HG03159 (cell line): Measurements from ENCODE around the gene LHX2.

ENCODE experiments used
- ATAC-seq: cut with Tn5 transposase; IDR thresholded peaks from one replicate; pipeline ENCODE4 v1.9.1; 2021; ENCODE audit warnings: mild to moderate bottlenecking, moderate library complexity; ENCODE audit not compliant: unreplicated experiment

Gene LHX2

DNA sequence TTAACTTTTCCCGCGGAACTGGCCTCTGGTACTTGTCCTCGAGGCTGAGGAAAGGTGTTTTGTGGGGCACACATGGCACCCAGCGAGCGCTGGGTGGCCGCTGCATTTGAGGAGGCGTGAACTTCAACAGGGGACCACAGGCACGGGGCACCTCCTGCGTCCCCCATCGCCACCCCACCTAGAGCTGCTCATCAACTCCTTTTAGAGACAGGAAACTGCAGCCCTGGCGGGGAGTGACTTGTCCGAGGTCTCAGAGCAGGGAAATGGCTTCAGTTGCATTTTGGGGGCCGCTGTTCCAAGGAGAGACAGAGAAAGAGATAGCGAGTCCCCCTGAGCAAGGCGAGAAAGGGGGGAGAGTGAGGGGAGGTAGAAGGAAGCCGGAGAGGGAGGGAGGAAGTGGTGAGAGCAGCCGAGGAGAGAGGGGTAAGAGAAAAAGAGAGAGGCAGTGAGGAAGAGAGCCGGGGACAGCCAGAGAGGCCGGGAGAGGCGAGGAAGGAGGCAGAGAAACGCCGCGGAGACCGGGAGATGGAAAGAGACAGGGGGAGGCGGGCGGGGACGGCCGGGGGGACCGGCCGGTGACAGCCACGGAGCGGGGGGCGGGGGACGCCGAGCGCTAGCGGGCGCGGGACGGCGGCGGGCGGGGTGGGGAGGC is 12.5 kb upstream of the LHX2 start:
- no peak for ATAC-seq

DNA sequence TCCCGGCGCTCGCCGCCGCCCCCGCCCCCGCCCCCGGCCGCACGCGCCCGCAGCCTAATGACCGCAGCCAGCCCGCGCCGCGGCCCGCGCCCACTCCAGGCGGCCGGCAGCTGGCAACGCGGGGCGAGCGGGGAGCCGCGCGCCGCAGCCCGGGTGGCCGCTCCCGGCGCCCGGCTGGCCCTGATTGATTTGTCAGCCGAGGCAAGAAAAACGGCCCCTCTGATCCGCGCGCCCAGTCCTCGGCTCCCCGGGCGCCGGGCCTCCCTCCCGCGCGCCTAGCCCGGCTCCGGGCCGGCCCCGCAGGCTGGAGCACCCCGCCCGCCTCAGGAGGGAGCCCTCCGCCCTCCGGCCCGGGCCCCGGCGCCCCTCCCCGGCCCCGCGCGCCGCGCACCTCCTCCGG is 11.9 kb upstream of the LHX2 start:
- ATAC-seq = no peak

DNA sequence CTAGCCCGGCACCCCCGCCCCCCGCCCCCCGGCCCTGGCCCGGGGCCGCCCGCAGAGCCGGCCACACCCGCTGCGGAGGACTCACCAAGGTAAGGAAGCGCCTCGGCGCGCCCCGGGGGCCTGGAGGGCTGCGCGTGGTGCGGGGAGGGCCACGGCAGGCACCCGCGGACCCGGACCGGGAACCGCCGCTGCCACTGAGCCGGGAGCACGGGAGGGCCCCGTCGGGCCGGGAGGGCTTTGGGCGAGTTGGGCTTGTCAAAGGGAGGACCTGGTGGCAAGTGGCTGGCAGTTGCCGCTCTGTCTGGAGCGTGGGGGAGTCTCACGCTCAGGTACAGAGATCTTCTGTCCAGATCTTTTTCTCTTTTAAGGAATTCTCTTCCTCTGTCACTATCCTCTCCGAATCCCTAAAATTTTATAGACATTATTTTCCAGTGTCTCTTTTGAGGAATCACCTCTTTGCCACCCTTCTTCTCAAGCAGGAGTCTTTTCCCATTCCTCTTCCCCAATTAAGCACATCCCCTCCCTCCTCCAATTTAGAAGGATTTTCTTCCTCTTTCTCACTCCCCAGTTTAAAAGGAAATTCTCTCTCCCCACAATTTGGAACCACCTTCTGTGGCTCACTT is 11.3 kb upstream of the LHX2 start:
- no peak for ATAC-seq

DNA sequence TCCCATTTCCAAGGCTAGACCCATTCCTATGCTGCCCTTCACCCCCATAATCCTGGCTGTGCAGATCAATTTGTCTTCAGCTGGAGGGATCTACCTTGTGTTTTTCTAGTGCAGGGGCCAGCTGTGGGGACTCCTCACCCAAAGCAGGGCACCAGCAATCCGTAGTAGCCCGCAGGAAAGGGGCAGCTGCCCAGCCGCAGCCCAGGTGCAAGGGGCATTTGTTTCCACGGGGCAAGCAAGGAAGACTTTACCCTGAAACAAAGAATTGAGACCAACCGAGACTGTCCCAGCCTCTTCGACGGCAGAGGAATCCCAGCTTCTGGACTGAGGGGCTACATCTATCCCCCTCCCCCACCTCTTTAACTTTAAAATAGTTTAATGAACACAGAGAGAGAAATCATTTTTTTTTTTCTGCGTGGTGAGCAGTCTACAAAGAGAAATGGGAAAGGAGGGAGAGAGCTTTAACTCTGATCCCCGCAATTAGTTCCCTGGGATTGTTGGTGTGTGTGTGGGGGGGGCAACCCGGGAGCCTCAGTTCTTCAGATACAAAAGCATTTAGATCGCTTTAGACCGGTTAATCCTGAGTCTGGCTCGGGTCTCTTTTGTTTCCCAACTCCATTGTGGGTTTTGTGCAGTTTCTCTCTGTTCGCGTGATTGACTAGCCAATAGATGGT is 10.6 kb upstream of the LHX2 start:
- ATAC-seq = no peak

DNA sequence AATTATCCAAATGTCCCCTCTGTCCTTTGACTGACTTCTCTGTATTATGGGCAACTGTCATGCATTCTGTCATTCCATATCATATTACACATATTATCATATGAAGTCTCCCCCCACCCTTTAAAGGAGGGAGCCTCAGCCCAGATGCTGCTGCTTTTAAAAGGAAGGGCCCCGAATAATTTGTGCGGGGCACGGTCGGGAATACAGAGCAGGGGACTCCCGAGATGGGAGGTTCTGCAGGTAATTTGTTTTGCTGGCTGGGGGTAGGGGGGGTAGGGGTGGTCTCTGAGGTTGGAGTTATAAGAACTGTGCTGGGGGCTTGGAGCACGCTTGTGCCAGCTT is 10.1 kb upstream of the LHX2 start:
- ATAC-seq = no peak

DNA sequence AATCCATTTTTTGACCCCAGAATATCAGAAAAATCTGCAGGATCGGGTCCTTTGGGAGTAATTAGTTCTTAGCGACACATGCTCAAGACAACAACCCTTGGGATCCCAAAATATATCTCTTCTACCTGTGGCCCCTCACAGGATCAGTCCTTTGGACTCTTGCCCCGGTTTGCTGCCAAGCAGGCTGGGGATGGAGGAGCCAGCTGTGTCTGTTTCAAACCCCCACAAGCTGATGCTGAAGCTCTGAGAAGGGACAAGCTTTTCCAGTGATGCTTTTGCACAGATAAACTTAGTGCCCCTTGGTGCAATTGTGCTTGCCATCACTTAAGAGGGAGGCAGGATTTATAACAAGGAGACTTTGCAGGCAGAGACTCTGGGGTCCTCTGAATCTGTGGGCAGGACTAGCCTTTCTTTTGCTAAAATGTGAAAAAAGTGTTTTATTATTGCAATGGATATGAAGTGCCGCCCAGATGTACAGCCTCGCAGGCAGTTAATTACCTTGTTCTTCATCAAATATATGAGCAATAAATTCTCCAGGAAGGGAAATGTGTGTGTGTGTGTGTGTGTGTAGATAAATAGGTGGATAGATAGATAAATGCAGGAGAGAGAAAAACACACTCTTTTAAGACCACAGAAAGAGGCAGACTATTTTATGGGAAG is 9.6 kb upstream of the LHX2 start:
- ATAC-seq = no peak

DNA sequence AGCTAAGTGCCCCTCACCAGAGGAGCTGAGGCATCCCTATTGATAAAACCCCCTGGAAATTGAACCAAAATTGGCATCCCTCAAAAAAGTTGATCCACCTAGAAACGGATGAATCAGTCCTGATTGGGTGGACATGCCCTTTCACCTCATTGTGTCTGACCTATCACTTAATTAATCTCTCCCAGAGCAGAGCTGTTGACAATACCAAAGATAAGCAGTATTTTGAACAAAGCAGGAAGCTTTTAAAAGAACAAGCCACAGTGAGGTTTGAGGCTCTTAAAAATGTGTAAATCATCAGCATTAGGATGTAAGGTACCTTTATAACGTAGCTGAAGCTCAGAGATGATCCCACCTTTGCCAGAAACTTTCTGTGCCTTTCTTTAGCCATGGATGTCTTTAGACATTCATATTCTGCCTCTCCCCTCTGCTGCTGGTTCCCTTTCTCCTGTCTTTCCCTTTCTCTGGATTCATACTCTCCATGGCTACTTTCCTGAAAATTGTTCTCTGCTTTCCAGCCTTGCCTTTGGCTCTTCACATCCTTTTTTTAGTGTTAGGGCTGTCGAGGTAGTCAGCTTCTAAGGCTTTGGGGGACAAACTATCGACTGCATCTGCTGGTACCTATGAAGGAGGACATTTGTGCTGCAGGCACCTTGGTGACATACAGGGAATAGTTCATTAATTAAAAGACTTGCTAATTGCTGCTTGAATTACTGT is 7.8 kb upstream of the LHX2 start:
- ATAC-seq = no peak

DNA sequence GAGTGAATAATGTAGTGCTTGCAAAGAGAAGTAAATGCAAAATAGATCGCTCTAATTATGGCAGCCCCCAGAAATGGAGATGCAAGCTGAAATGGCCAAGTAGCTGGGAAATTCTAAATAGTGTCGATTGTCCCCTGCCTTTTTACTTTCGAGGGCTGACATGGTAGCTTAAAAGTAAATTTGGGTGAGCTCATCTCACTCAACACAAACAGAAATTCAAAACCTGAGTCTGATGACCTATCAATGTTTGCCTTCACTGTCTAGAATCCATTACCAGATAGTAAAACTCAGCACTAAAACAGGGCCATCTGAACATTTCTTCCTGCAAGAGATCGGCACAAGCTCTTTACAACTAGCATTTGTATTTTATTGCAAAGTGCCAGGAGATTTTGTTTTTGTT is 7.0 kb upstream of the LHX2 start:
- no peak for ATAC-seq

DNA sequence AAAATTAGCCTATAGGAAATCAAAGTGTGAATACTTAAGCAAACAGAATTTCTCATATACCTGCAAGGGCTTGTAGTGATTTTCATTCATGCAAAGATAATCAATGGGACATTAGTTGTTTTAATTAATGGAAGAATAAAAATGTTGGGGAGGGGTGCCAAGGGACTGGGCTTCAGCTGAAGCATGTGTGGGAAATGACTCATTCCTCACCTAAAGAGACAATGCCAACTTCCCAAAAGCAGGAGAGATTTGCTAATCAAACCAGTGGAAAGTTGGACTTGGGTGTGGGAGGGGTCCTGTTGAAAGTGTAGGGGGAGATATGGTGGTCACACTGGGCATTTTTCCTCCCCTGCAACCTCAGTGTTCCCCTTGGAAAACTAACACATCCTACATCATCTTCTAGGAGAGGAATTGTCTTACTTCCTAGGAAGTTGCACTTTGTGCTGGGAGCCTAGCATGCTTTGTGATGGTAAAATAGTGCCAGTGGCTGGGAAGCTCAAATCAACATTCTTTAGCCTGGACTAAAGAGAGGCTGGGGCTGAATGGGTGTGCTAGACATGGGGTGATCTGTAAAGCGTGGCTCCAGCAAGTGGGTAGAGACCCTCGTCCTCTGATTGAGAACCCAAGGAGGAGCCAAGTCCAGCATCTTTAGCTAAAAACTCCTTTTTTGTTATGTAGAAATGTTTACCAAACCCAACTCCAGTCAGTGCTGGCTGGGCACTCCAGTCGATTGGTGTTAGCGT is 6.4 kb upstream of the LHX2 start:
- ATAC-seq = no peak

DNA sequence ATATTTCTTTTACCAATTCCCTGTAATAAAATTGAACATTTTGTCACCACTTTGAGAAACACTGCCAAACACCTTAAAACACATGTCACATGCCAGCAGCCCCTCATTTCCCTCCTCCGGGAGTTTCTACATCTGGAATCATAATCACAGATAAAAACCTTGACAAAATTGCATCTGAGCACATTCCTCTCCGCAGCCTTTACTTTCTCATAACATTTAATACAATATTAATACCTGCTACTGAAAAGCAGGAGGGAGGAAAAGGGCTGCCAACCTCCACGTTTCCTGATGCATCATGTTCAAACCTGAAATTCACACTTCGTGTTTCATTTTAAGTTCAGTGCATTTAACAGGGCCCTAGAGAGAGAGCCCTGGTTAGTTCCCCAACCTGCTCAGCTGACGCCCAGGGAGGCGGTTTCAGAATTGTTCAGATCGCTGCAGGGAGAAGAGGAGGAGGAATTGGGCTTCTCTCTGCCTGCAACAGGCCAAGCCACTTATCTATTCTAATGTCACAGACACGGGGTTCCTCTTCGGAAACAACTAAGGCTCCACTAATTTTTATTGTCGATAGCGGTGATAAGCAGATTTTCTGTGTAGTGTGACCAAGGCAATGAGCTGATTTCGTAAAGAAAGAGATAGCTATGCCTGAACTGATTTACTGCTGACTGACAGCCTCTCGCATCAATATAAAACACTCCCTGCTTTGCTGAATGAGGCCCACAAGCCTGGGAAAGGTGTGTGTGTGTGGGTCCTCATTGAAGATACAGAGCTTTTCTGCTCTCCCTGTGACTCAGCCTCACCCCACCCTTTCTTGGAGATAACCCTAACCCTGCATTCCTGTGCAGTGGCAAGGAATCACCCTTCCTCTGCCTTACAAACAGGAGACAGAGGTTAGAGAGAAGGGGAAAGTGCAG is 4.9 kb upstream of the LHX2 start:
- ATAC-seq = no peak

DNA sequence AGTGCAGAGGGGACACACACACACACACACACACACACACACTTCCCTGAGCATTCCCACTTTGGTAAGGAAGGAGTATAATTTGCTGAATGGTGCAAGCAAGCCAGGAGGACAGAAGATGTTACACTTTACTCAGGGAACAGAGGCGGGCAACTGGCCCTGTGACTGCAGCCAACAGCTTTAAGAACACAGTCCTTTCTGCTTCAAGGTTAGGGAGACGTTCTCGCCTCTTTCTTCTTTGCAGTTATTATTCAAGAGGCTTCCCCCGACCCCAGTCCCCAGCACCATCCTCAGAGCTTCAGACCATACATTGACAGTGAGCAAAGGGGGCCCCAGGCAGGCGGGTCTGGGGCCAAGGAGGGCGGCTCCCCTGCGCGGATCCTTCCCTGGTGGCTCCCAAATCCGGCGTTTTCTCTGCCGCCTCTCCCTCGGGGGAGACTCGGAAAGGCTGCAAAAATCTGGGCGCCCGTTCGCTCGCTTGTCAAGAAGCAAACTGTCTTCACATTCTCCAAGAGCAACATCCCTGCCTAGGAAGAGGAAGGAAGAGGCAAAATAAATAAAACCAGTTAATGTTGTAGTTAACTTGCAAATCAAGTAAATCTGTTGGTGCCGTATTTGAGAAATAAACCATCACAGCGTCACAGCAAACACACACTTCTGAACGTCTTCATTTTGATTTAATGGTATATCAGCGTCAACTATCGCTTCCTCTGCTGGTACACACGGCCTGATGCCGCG is 3.8 kb upstream of the LHX2 start:
- ATAC-seq = no peak

DNA sequence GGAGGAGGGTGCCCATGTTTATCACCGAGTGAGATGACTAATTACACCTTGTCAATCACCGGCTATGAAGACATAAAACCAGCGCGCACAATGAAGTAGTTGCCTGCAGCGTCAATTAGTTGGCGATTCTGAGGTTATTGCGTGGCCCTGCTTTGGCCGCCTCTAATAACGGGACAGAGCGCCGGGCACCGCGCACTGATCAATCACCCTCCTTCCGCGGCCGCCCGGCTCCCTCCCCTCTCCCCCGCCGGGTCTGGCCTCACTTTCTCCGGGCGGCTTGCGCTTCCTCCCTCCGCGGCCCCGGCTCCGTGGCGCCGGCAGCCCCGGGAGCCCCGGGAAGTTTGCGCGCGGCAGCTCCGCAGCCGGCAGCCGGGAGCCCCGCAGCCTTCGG is 3.3 kb upstream of the LHX2 start:
- ATAC-seq = no peak

DNA sequence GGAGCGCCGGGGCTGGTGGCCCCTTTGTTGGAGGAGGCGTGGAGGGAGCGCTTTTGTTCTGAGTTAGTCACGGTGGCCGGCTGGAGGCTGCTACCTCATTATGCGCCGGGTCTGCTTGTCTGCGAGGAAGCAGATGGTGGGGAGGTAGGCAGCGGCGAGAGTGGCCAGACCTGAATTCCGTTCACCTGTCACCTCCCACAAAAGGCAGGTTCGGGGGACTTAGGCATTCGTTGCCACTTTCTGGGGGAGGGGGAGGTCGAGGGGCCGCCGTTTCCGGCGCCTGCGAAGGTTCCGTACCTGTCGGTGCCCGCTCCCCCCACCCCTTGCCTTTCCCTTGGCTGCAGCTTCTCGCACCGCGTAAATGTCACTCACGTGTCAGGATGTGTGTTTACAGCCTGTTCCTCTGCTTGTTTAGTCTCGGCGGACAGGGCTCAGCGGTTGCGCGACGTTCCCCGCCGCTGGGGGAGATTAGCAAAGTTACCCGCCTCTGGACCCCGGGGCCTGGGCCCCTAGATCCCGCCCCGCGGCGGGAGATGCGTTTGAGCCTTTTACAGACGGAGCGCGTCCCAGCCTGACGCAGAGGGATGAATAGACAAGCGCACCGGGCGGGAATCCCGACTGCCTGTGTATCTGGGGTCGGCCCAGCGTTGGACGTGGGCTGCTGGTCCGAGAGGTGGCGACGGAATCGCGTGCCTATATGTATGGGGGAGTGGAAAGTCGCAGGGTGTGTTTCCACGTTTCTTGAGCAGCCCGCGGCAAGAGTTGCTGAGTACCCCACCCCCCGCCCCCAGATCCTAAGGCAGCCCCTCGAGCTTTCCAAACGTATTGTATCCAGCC is 2.7 kb upstream of the LHX2 start:
- ATAC-seq = no peak

DNA sequence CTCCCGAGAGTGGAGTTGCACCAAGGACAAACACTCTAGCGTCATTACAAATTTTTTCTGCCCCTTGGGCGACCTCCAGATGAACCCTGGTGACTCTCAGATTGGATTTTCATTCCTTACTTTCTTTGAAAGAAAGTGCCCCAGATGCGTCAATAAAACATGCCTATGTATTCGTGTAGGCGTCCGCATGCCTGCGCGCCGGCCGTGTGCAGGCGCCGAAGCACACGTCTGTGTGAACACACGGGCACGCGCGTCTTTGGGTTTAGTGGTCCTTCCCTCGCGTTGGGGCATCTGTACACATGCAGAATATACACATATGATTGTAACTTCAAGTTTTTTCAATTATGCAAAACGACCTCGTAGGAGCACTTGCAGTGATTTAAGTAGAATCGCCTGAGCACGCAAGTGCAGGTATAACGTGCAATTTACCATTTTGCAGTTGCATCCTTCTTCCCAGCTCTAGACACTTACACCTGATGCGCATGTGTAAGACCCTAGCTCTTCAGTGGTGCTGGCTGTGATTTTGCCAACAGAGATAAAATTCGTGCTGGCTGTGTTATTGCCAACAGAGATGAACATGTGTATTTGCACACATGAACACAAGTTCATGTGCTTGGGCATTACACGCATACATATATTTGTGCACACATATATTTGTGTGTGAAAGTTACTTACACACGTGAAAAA is 1.9 kb upstream of the LHX2 start:
- no peak for ATAC-seq

DNA sequence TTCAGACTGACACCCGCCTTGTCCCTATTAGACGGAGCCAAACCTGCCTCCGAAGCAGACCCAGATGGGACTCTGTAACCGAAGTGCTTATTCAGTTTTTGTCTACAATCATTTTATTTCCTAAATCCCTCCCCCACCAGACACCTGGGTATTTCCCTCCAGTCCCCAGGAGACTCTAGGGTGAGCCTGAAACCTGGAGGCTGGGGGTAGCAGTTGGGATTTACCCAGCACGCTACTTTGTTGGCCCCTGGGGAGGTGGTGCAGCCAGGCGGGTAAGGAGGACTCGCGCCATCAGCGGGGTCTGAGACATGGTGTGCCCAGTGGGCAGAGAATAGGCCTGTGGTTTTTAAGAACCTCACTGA is 1.3 kb upstream of the LHX2 start:
- ATAC-seq = no peak

DNA sequence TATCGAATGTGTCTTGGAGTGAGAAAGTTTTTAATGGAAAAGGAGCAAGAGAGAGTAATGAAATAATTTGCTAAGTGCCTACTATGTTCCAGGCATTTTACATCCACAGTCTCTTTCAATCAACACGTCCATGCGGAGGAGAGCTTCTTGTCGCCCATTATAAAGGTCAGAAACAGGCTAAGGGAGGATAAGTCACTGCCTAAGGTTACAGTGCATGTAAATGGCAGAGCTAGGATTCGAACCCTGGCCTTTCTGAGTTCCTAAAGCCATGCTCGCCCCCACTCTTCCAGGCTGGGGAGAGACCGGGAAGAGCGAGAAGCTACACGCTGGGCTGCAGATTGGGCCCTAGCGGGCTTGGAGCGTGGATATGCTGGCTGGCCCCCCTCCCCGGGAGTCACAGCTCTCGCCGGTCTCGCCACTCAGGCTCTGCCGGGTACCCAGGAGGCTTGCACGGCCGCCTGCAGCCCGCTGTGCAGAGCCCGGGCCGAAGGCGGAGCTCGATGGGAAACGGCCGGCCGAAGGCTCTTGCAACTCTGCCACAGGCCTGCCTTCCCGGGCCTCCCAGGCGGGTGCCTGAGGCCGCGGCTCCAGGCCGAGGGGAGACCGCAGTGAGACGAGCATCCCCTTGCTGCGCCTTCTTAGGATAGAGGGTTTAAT is 775 bp upstream of the LHX2 start:
- ATAC-seq = no peak
